ENCODE measurements around the gene TMBIM6.

TMBIM6 gene

GRCh38 chr12:49784756-49785409 is 43.5 kb downstream of the TMBIM6 start:
- no peaks in the 10 kb centered on the region for H3K79me2 ChIP-seq (ENCODE audit: control insufficient read depth, low read length)
- H3K4me2 ChIP-seq (ENCODE audit: low read length): no peak overlapping the region
- H3K4me1 ChIP-seq (ENCODE audit: control insufficient read depth, low read length): 0 out of 2 replicates have a peak, but pooled peaks cover 5% of the 10 kb centered on the region
- H3K27me3 ChIP-seq (ENCODE audit: control insufficient read depth, low read length): peaks cover 34% of the 10 kb centered on the region
- no peaks in the 10 kb centered on the region for H4K20me1 ChIP-seq (ENCODE audit: control insufficient read depth, insufficient read depth, low read depth, low read length)
- no peaks in the 10 kb centered on the region for H3K36me3 ChIP-seq (ENCODE audit: control insufficient read depth, low read length)
- TF ChIP-seq CTCF (IDR thresholded peaks at IDR 0.05; ENCODE audit: low read depth, low read length, poor library complexity, severe bottlenecking): no peak
- no peak overlapping the region for H3K27ac ChIP-seq (ENCODE audit: low read depth, low read length)
- no peak overlapping the region for H3K4me3 ChIP-seq (ENCODE audit: low read length)
- H3K9me3 ChIP-seq (ENCODE audit: control insufficient read depth, insufficient read depth, low read length): no peaks in the 10 kb centered on the region
- no peaks in the 10 kb centered on the region for H3F3A ChIP-seq (ENCODE audit: control insufficient read depth, insufficient read depth)
- no peaks in the 10 kb centered on the region for H3K9me2 ChIP-seq (replicated peaks; ENCODE audit: control insufficient read depth, low read length)

- no peaks in the 10 kb centered on the region for H4K20me1 ChIP-seq (ENCODE audit: control insufficient read depth, insufficient read depth, low read depth, low read length)
- H3F3A ChIP-seq (ENCODE audit: control insufficient read depth, insufficient read depth): no peaks in the 10 kb centered on the region
- H3K4me3 ChIP-seq (ENCODE audit: low read length): no peak overlapping the region
- no peak overlapping the region for H3K27ac ChIP-seq (ENCODE audit: low read depth, low read length)
- no peaks in the 10 kb centered on the region for H3K9me3 ChIP-seq (ENCODE audit: control insufficient read depth, insufficient read depth, low read length)
- no peaks in the 10 kb centered on the region for H3K36me3 ChIP-seq (ENCODE audit: control insufficient read depth, low read length)
- TF ChIP-seq CTCF (IDR thresholded peaks at IDR 0.05; ENCODE audit: low read depth, low read length, poor library complexity, severe bottlenecking): no peak
- H3K4me1 ChIP-seq (ENCODE audit: control insufficient read depth, low read length): 0 out of 2 replicates have a peak, but pooled peaks cover 5% of the 10 kb centered on the region
- no peaks in the 10 kb centered on the region for H3K79me2 ChIP-seq (ENCODE audit: control insufficient read depth, low read length)
- peaks cover 19% of the 10 kb centered on the region for H3K27me3 ChIP-seq (ENCODE audit: control insufficient read depth, low read length)
- H3K9me2 ChIP-seq (replicated peaks; ENCODE audit: control insufficient read depth, low read length): no peaks in the 10 kb centered on the region
- H3K4me2 ChIP-seq (ENCODE audit: low read length): no peak overlapping the region
These were observed 46.3 kb downstream of the TMBIM6 start for GRCh38 chr12:49787672-49788071.

GRCh38 chr12:49789992-49790391 is 48.6 kb downstream of the TMBIM6 start:
- TF ChIP-seq CTCF (IDR thresholded peaks at IDR 0.05; ENCODE audit: low read depth, low read length, poor library complexity, severe bottlenecking) (no peak), EZH2phosphoT487 (IDR thresholded peaks at IDR 0.05; ENCODE audit: borderline replicate concordance, low read length) (no peak)
- Histone ChIP-seq H3K9me3 (ENCODE audit: control insufficient read depth, insufficient read depth, low read length) (no peaks in the 10 kb centered on the region), H3K36me3 (ENCODE audit: control insufficient read depth, low read length) (no peaks in the 10 kb centered on the region)

More at GRCh38 chr12:49789992-49790391, 48.6 kb downstream of the TMBIM6 start:
- no peaks in the 10 kb centered on the region for H3F3A ChIP-seq (ENCODE audit: control insufficient read depth, insufficient read depth)
- no peak overlapping the region for H3K4me3 ChIP-seq (ENCODE audit: low read length)
- H3K9me2 ChIP-seq (replicated peaks; ENCODE audit: control insufficient read depth, low read length): no peaks in the 10 kb centered on the region
- 0 out of 2 replicates have a peak, but pooled peaks cover 5% of the 10 kb centered on the region for H3K4me1 ChIP-seq (ENCODE audit: control insufficient read depth, low read length)
- no peak overlapping the region for H3K27ac ChIP-seq (ENCODE audit: low read depth, low read length)
- H3K4me2 ChIP-seq (ENCODE audit: low read length): no peak overlapping the region
- H3K27me3 ChIP-seq (ENCODE audit: control insufficient read depth, low read length): 0 out of 2 replicates have a peak, but pooled peaks cover 5% of the 10 kb centered on the region
- H3K79me2 ChIP-seq (ENCODE audit: control insufficient read depth, low read length): no peaks in the 10 kb centered on the region
- H4K20me1 ChIP-seq (ENCODE audit: control insufficient read depth, insufficient read depth, low read depth, low read length): no peaks in the 10 kb centered on the region
